ENCODE results near the gene HSPA9.

DNA sequence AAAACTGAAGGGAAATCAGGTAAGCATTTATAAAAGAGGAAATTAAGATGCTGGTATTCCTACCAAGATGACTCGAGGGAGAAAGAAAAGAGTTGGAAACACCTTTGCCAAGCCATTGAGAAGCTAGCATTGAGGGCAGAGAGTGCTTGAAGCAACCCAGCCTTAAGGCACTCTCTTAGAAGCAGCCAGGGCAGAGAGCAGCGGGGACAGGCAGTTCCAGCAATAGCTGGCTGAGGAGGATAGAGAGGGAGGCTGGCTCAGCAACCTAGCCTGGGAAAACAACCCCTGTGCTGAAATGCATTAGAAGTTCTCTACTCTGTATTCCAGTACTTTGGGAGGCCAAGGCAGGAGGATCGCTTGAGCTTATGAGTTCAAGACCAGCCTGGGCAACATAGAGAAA is 40.3 kb upstream of the HSPA9 start:
- TF ChIP-seq RAD21 (IDR thresholded peaks at IDR 0.05; ENCODE audit: low read depth) (no peak), FOXM1 (IDR thresholded peaks at IDR 0.05; ENCODE audit: borderline replicate concordance, low read depth) (no peak), YY1 (IDR thresholded peaks at IDR 0.05; ENCODE audit: low read depth) (no peak), CEBPB (IDR thresholded peaks at IDR 0.05) (no peak)
- TF ChIP-seq, protein P1, sequence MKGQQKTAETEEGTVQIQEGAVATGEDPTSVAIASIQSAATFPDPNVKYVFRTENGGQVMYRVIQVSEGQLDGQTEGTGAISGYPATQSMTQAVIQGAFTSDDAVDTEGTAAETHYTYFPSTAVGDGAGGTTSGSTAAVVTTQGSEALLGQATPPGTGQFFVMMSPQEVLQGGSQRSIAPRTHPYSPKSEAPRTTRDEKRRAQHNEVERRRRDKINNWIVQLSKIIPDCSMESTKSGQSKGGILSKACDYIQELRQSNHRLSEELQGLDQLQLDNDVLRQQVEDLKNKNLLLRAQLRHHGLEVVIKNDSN (IDR thresholded peaks at IDR 0.05), result no peak

Measured in Ishikawa (cell line).